Stomach (tissue), 9 donors: ENCODE results near the gene ADAMTS12. TPM values are rescaled to one million over a fixed set of nuclear protein-coding genes. Genes with fewer than 3 reads are reported as not detected.

ENCODE experiments used
- DNase-seq, 2 donors: peaks; one replicate each; pipeline versions ENCODE4 v3.0.0 to v3.0.0-alpha.2; 2013 to 2019
- H3K27ac ChIP-seq, 5 donors: fragments of 200-600 bp in 4 of 5; sonication (generic) in 4 of 5; one replicate each; pipeline ENCODE4 v1.5.1; 2013 to 2019; ENCODE audit warnings: mild to moderate bottlenecking in 1 of 5, moderate library complexity in 1 of 5
- H3K27me3 ChIP-seq, 3 donors: fragments of 200-600 bp; sonication (generic); one replicate each; pipeline ENCODE4 v1.5.1; 2017 to 2019; ENCODE audit warnings: mixed run types in 1 of 3
- H3K36me3 ChIP-seq, 4 donors: fragments of 200-600 bp; sonication (generic); 1 replicate in 3 of 4; 2 replicates in 1 of 4; pipeline ENCODE4 v1.5.1; 2016 to 2019
- H3K4me1 ChIP-seq, 4 donors: fragments of 200-600 bp; sonication (generic); one replicate each; pipeline ENCODE4 v1.5.1; 2016 to 2019
- H3K4me3 ChIP-seq, 4 donors: fragments of 200-600 bp; sonication (generic) in 3 of 4; one replicate each; pipeline ENCODE4 v1.5.1; 2016 to 2019; ENCODE audit warnings: mild to moderate bottlenecking in 1 of 4
- H3K9me3 ChIP-seq, 4 donors: fragments of 200-600 bp; sonication (generic); one replicate each; pipeline ENCODE4 v1.5.1; 2016 to 2019
- EP300 ChIP-seq: sonication (generic); formaldehyde crosslinking; IDR thresholded peaks from one replicate; pipeline ENCODE4 v1.6.1; 2017; ENCODE audit warnings: antibody characterized with exemption
- POLR2A ChIP-seq, 4 donors: fragments of 450-650 bp; IDR thresholded peaks; one replicate each; pipeline ENCODE4 v1.6.1; 2016; ENCODE audit warnings: antibody characterized with exemption in 4 of 4, control low read depth in 2 of 4, mild to moderate bottlenecking in 1 of 4, moderate library complexity in 1 of 4
- POLR2AphosphoS5 ChIP-seq, 3 donors: sonication (generic); formaldehyde crosslinking; IDR thresholded peaks; one replicate each; pipeline ENCODE4 v1.6.1; 2016; ENCODE audit warnings: antibody characterized with exemption in 3 of 3
- WGBS, 5 donors: extraction: QIAGEN DNeasy Blood & Tissue Kit in 3 of 5; methylation state at CpG; one replicate each; pipeline versions ENCODE4 v1.1.5 to v1.1.7; 2013 to 2018; 5-methylcytosine and 5-hydroxymethylcytosine counted together
- intact Hi-C: fragments of 100-400 bp; cut with DNase I; formaldehyde crosslinking; loops from one replicate; pipeline ENCODE4 v1.15.1; 2023; ENCODE audit warnings: low total_unique reads
- polyA plus RNA-seq, 3 donors: library from polyadenylated mRNA; stranded (reverse); fragments of 200-250 nt; gene quantifications; one replicate each; pipeline ENCODE4 v1.2.3, GENCODE V29; 2013
- total RNA-seq, 5 donors: library from RNA; depleted of rRNA; stranded (reverse); fragments of >200 nt; gene quantifications; one replicate each; pipeline versions ENCODE4 v1.1.0 to v1.2.3, GENCODE V29; 2014 to 2016
- TF ChIP-seq, protein P1 (sequence below), 7 experiments: fragments of 450-650 bp in 4 of 7; fragments of 200-600 bp in 3 of 7; sonication (generic) in 3 of 7; IDR thresholded peaks; one replicate each; pipeline ENCODE4 v1.5.1; 2016 to 2019; ENCODE audit warnings: antibody characterized with exemption in 7 of 7, control low read depth in 2 of 7, mild to moderate bottlenecking in 1 of 7
- donor health status: healthy with polysubstance abuse.
- donor health status: Bipolar disorder and iron deficiency.
- donor health status: healthy.

The ADAMTS12 gene
- total and polyA plus RNA-seq, 8 donors: 0.14 to 17.1 (median 0.62) TPM; not detected in 1

- DNase-seq: no peak
- no peaks in the 10 kb centered on the region for H3K36me3 ChIP-seq
- TF ChIP-seq, protein P1, sequence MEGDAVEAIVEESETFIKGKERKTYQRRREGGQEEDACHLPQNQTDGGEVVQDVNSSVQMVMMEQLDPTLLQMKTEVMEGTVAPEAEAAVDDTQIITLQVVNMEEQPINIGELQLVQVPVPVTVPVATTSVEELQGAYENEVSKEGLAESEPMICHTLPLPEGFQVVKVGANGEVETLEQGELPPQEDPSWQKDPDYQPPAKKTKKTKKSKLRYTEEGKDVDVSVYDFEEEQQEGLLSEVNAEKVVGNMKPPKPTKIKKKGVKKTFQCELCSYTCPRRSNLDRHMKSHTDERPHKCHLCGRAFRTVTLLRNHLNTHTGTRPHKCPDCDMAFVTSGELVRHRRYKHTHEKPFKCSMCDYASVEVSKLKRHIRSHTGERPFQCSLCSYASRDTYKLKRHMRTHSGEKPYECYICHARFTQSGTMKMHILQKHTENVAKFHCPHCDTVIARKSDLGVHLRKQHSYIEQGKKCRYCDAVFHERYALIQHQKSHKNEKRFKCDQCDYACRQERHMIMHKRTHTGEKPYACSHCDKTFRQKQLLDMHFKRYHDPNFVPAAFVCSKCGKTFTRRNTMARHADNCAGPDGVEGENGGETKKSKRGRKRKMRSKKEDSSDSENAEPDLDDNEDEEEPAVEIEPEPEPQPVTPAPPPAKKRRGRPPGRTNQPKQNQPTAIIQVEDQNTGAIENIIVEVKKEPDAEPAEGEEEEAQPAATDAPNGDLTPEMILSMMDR (IDR thresholded peaks at IDR 0.05): no peak
- TF ChIP-seq POLR2AphosphoS5 (IDR thresholded peaks at IDR 0.05): no peak
- no peak for TF ChIP-seq POLR2A (IDR thresholded peaks at IDR 0.05)
- no peak for TF ChIP-seq EP300
- H3K27me3 ChIP-seq: no peaks in the 10 kb centered on the region
- 84 to 91% (median 84%) methylated on average over 17 to 27 of the region's 27 CpGs for WGBS, 5 donors
- no peaks in the 10 kb centered on the region for H3K9me3 ChIP-seq
- intact Hi-C loops: no loop called here
- H3K4me1 ChIP-seq: no peaks in the 10 kb centered on the region
- H3K4me3 ChIP-seq: no peak overlapping the region
- H3K27ac ChIP-seq: no peak overlapping the region
Observed at GRCh38 chr5:33501899-33502298, 389.9 kb downstream of the ADAMTS12 start.

DNA sequence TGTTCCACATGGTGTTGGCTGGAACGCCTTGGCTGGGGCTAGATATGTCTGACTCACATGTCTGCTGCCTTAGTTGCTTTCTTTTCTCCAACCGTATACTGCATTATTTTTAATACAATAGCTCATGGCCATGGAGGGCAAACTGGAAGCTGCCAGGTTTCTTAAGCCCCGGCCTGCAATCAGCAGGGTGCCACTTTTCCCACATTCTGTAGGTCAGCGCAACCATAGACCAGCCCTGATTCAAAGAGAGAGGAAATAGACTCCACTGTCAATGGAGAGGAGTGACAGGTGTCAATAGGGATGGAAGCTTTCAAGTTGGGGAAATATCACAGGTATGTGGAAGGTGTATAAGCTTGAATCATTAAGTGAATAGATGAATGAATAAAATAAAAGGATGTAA, 390.5 kb downstream of the ADAMTS12 start:
- H3K36me3 ChIP-seq: no peaks in the 10 kb centered on the region
- H3K27me3 ChIP-seq: no peaks in the 10 kb centered on the region
- H3K4me3 ChIP-seq: no peak overlapping the region
- no peak for DNase-seq
- TF ChIP-seq POLR2A (IDR thresholded peaks at IDR 0.05) (no peak), EP300 (no peak), POLR2AphosphoS5 (IDR thresholded peaks at IDR 0.05) (no peak)
- TF ChIP-seq, protein P1 (IDR thresholded peaks at IDR 0.05): no peak
- WGBS, 5 donors: 82 to 91% (median 85%) methylated on average over 4 of the region's 4 CpGs
- H3K9me3 ChIP-seq: no peaks in the 10 kb centered on the region
- intact Hi-C loops: no loop called here
- H3K4me1 ChIP-seq: no peaks in the 10 kb centered on the region
- no peak overlapping the region for H3K27ac ChIP-seq

- Histone ChIP-seq H3K4me3 (no peak overlapping the region), H3K9me3 (no peaks in the 10 kb centered on the region), H3K27me3 (no peaks in the 10 kb centered on the region), H3K27ac (no peak overlapping the region), H3K4me1 (no peaks in the 10 kb centered on the region), H3K36me3 (no peaks in the 10 kb centered on the region)
- TF ChIP-seq, protein P1 (IDR thresholded peaks at IDR 0.05): no peak
- no peak for TF ChIP-seq EP300
- no peak for TF ChIP-seq POLR2AphosphoS5 (IDR thresholded peaks at IDR 0.05)
- TF ChIP-seq POLR2A (IDR thresholded peaks at IDR 0.05): no peak
- DNase-seq: no peak
- 27 to 54% (median 43%) methylated on average over 1 of the region's 1 CpG for WGBS, 5 donors
- intact Hi-C loops: no loop called here
Observed at GRCh38 chr5:33494466-33494865, 397.3 kb downstream of the ADAMTS12 start.

DNA sequence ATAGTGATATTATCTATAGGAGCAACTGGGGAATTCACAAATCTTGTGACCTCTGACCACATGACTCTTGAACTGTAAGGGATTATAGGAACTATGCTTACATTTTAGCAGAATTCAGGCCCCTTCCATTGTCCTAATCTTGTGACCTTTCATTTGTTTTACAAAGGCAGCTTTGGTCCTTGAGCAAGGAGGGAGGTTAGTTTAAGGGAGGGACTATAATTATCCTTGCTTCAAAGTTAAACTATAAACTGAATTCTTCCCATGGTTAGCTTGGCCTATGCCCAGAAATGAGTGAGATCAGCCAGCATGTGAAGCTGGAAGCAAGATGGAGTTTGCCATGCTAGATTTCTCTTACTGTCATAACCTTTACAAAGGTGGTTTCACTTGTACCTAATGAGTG, 399.8 kb downstream of the ADAMTS12 start:
- TF ChIP-seq, protein P1 (IDR thresholded peaks at IDR 0.05): no peak
- TF ChIP-seq EP300: no peak
- no peak for TF ChIP-seq POLR2A (IDR thresholded peaks at IDR 0.05)
- no peak for TF ChIP-seq POLR2AphosphoS5 (IDR thresholded peaks at IDR 0.05)
- Histone ChIP-seq H3K9me3 (no peaks in the 10 kb centered on the region), H3K36me3 (no peaks in the 10 kb centered on the region), H3K27ac (no peak overlapping the region), H3K27me3 (no peaks in the 10 kb centered on the region), H3K4me1 (no peaks in the 10 kb centered on the region), H3K4me3 (no peak overlapping the region)
- no peak for DNase-seq
- intact Hi-C loops: no loop called here
